ENCODE results near the gene MAD1L1. TPM values are rescaled to one million over a fixed set of nuclear protein-coding genes. Genes with fewer than 3 reads are reported as not detected.

MAD1L1 gene
- total RNA-seq, 1 experiment from 2014 or later, result 50.8 TPM

GRCh38 chr7:2008936-2009540, 223.7 kb downstream of the MAD1L1 start:
- Histone ChIP-seq H3K27me3 (ENCODE audit: insufficient read depth, low read depth) (no peaks in the 10 kb centered on the region), H3K9me3 (ENCODE audit: insufficient read depth, low read depth) (no peaks in the 10 kb centered on the region), H3K9me2 (ENCODE audit: insufficient read depth) (no peaks in the 10 kb centered on the region), H4K20me1 (ENCODE audit: insufficient read depth) (no peaks in the 10 kb centered on the region), H2AFZ (no peak overlapping the region), H3K4me1 (replicated peaks; ENCODE audit: insufficient read depth) (no peaks in the 10 kb centered on the region), H3F3A (ENCODE audit: insufficient read depth, low read depth) (no peaks in the 10 kb centered on the region), H3K4me3 (no peak overlapping the region), H3K79me2 (ENCODE audit: low read depth) (no peaks in the 10 kb centered on the region), H3K4me2 (no peak overlapping the region), H3K36me3 (ENCODE audit: low read depth) (no peaks in the 10 kb centered on the region), H3K27ac (no peak overlapping the region)
- TF ChIP-seq EZH2 (IDR thresholded peaks at IDR 0.05; ENCODE audit: low read depth), result no peak
- TF ChIP-seq CTCF (conservative IDR thresholded peaks at IDR 0.05), result no peak
- ChIA-PET POLR2A (ENCODE audit: unreplicated experiment) (no interaction called here), CTCF (no interaction called here)
- no TSS peak for BruUV-seq (replicated peaks)
- intact Hi-C loops (cut with micrococcal nuclease; ENCODE audit: unreplicated experiment), result no loop called here
- DNase-seq, result no peak

GRCh38 chr7:2008101-2008935, 224.4 kb downstream of the MAD1L1 start:
- ChIA-PET CTCF (no interaction called here), POLR2A (ENCODE audit: unreplicated experiment) (no interaction called here)
- no peak for TF ChIP-seq CTCF (conservative IDR thresholded peaks at IDR 0.05)
- no peak for TF ChIP-seq EZH2 (IDR thresholded peaks at IDR 0.05; ENCODE audit: low read depth)
- H4K20me1 ChIP-seq (ENCODE audit: insufficient read depth), result no peaks in the 10 kb centered on the region
- no peak overlapping the region for H3K4me3 ChIP-seq
- no peaks in the 10 kb centered on the region for H3K27me3 ChIP-seq (ENCODE audit: insufficient read depth, low read depth)
- no peak overlapping the region for H3K4me2 ChIP-seq
- H3K9me2 ChIP-seq (ENCODE audit: insufficient read depth), result no peaks in the 10 kb centered on the region
- DNase-seq, result no peak
- H3F3A ChIP-seq (ENCODE audit: insufficient read depth, low read depth), result no peaks in the 10 kb centered on the region
- no peaks in the 10 kb centered on the region for H3K36me3 ChIP-seq (ENCODE audit: low read depth)
- intact Hi-C loops (cut with micrococcal nuclease; ENCODE audit: unreplicated experiment), result no loop called here
- H3K4me1 ChIP-seq (replicated peaks; ENCODE audit: insufficient read depth), result no peaks in the 10 kb centered on the region
- H3K27ac ChIP-seq, result no peak overlapping the region
- H3K9me3 ChIP-seq (ENCODE audit: insufficient read depth, low read depth), result no peaks in the 10 kb centered on the region
- BruUV-seq (replicated peaks), result no TSS peak
- H2AFZ ChIP-seq, result no peak overlapping the region
- H3K79me2 ChIP-seq (ENCODE audit: low read depth), result no peaks in the 10 kb centered on the region

GRCh38 chr7:2007551-2007950, 225.2 kb downstream of the MAD1L1 start:
- no peak for DNase-seq
- H3K79me2 ChIP-seq (ENCODE audit: low read depth), result no peaks in the 10 kb centered on the region
- ChIA-PET CTCF (no interaction called here), POLR2A (ENCODE audit: unreplicated experiment) (no interaction called here)
- H3F3A ChIP-seq (ENCODE audit: insufficient read depth, low read depth), result no peaks in the 10 kb centered on the region
- no peaks in the 10 kb centered on the region for H3K36me3 ChIP-seq (ENCODE audit: low read depth)
- BruUV-seq (replicated peaks), result no TSS peak
- no peak for TF ChIP-seq CTCF (conservative IDR thresholded peaks at IDR 0.05)
- no peak for TF ChIP-seq EZH2 (IDR thresholded peaks at IDR 0.05; ENCODE audit: low read depth)
- H3K9me3 ChIP-seq (ENCODE audit: insufficient read depth, low read depth), result no peaks in the 10 kb centered on the region
- no peak overlapping the region for H3K4me2 ChIP-seq
- H3K4me3 ChIP-seq, result no peak overlapping the region
- no peaks in the 10 kb centered on the region for H3K27me3 ChIP-seq (ENCODE audit: insufficient read depth, low read depth)
- H4K20me1 ChIP-seq (ENCODE audit: insufficient read depth), result no peaks in the 10 kb centered on the region
- intact Hi-C loops (cut with micrococcal nuclease; ENCODE audit: unreplicated experiment), result no loop called here
- no peak overlapping the region for H3K27ac ChIP-seq
- no peaks in the 10 kb centered on the region for H3K9me2 ChIP-seq (ENCODE audit: insufficient read depth)
- H3K4me1 ChIP-seq (replicated peaks; ENCODE audit: insufficient read depth), result no peaks in the 10 kb centered on the region
- H2AFZ ChIP-seq, result no peak overlapping the region

Measured in PC-9 (cell line).